ENCODE measurements around the gene KIF5A. TPM values are rescaled to one million over a fixed set of nuclear protein-coding genes. Genes with fewer than 3 reads are reported as not detected.

KIF5A gene
- total RNA-seq, 1 experiment from 2014 or later = 3.0 TPM

- Histone ChIP-seq H3K4me3 (ENCODE audit: low read depth in 2 of 2, low read length in 2 of 2) (no peak overlapping the region), H3K27me3 (ENCODE audit: control insufficient read depth, insufficient read depth, low read length) (no peaks in the 10 kb centered on the region), H3K36me3 (ENCODE audit: control insufficient read depth, insufficient read depth, low read length) (peaks cover 5% of the 10 kb centered on the region; the same call in 1 of the 2 replicates), H3K27ac (ENCODE audit: low read length) (no peak overlapping the region), H3K4me1 (ENCODE audit: control insufficient read depth, insufficient read depth, low read length) (peaks cover 12% of the 10 kb centered on the region), H3K9me3 (ENCODE audit: control insufficient read depth, insufficient read depth, low read depth, low read length) (no peaks in the 10 kb centered on the region)
- BruUV-seq (replicated peaks) = no TSS peak
- in situ Hi-C loops (cut with HindIII; ENCODE audit: low pct_unique_long_range_greater_than_20kb, low sequenced_read_pairs) (no loop called here), intact Hi-C loops (cut with micrococcal nuclease; ENCODE audit: unreplicated experiment) (no loop called here)
- no peak for DNase-seq (ENCODE audit: low read depth, low spot score)
- TF ChIP-seq CTCF (IDR thresholded peaks at IDR 0.05) (no peak), TCF7L2 (IDR thresholded peaks at IDR 0.05; ENCODE audit: low read depth, low read length) (no peak), SIN3A (IDR thresholded peaks at IDR 0.05; ENCODE audit: borderline replicate concordance, insufficient read depth, low read depth, low read length) (no peak), REST (IDR thresholded peaks at IDR 0.05; ENCODE audit: insufficient read depth in 1 of 2, low read depth in 2 of 2, low read length in 1 of 2) (no peak), POLR2AphosphoS5 (IDR thresholded peaks at IDR 0.05; ENCODE audit: low read depth, low read length) (no peak)
- ChIA-PET POLR2A (interaction anchor here (0.6 kb wide), 1 partner anchor 96 kb away, joined by 3 read pairs; no protein-coding TSS in a partner anchor), CTCF (no interaction called here)
- ATAC-seq = no peak
These were observed 8.8 kb upstream of the KIF5A start for GRCh38 chr12:57541001-57541400.

- Histone ChIP-seq H3K4me3 (ENCODE audit: low read depth in 2 of 2, low read length in 2 of 2) (no peak overlapping the region), H3K27me3 (ENCODE audit: control insufficient read depth, insufficient read depth, low read length) (no peaks in the 10 kb centered on the region), H3K36me3 (ENCODE audit: control insufficient read depth, insufficient read depth, low read length) (peaks cover 7% of the 10 kb centered on the region), H3K27ac (ENCODE audit: low read length) (no peak overlapping the region), H3K4me1 (ENCODE audit: control insufficient read depth, insufficient read depth, low read length) (peaks cover 14% of the 10 kb centered on the region), H3K9me3 (ENCODE audit: control insufficient read depth, insufficient read depth, low read depth, low read length) (no peaks in the 10 kb centered on the region)
- intact Hi-C loops (cut with micrococcal nuclease; ENCODE audit: unreplicated experiment) = no loop called here
- CTCF ChIA-PET = no interaction called here
- TF ChIP-seq POLR2AphosphoS5 (IDR thresholded peaks at IDR 0.05; ENCODE audit: low read depth, low read length) = no peak
- no peak for TF ChIP-seq REST (IDR thresholded peaks at IDR 0.05; ENCODE audit: insufficient read depth in 1 of 2, low read depth in 2 of 2, low read length in 1 of 2)
- no peak for TF ChIP-seq SIN3A (IDR thresholded peaks at IDR 0.05; ENCODE audit: borderline replicate concordance, insufficient read depth, low read depth, low read length)
- TF ChIP-seq TCF7L2 (IDR thresholded peaks at IDR 0.05; ENCODE audit: low read depth, low read length) = no peak
- no peak for TF ChIP-seq CTCF (IDR thresholded peaks at IDR 0.05)
- in situ Hi-C loops (cut with HindIII; ENCODE audit: low pct_unique_long_range_greater_than_20kb, low sequenced_read_pairs) = no loop called here
- BruUV-seq (replicated peaks) = no TSS peak
- POLR2A ChIA-PET = no interaction called here
- DNase-seq (ENCODE audit: low read depth, low spot score) (no peak), ATAC-seq (no peak)
These were observed 8.1 kb upstream of the KIF5A start for GRCh38 chr12:57541717-57542116.
